NCI-H2081 (cell line): ENCODE measurements around the gene BCL2L2.

Experiments
- DNase-seq, 2 experiments: peaks; one replicate each; lab custom pipeline; 2025; lab: John Stamatoyannopoulos, UW

BCL2L2 gene

GRCh38 chr14:23355871-23356435, 49.3 kb downstream of the BCL2L2 start:
- no peak for DNase-seq

DNA sequence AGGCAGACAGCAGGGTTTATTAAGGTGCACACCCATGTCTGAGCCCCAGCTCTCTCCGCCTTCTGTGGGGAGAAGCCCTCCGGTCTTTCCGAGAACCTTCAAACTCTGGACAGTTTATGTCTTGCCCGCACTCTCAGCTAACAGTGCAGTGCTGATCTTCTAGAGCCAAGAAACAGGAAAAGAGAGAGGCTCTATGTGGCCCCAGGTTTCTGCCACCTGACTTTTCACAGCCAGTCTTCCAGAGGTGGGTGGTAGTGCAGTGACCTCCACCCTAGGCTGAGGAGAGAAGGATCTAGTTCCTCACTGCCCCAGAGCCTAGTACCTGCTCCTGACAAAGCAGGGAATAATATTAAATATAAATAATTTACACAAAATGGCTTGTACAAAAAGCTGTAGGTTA, 50.0 kb downstream of the BCL2L2 start:
- no peak for DNase-seq

DNA sequence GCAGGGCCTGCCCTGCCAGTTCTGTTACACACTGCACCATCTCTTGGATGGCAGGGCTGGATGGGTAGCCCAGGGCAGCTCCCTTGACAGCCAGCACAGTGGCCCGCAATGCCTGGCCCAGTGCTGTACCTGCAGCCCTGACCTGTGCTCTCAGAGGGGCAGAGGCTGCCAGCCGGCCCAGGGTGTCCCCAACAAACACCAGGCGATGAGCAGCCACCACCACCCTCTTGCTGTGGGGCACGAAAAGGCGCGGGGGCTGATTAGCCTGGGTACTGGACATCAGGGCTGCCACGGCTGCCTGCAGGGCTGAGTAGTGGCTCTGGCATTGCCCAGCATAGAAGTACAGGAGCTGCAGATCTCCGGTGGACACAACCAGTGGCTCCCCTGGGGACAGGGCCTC, 50.6 kb downstream of the BCL2L2 start:
- DNase-seq = no peak

DNA sequence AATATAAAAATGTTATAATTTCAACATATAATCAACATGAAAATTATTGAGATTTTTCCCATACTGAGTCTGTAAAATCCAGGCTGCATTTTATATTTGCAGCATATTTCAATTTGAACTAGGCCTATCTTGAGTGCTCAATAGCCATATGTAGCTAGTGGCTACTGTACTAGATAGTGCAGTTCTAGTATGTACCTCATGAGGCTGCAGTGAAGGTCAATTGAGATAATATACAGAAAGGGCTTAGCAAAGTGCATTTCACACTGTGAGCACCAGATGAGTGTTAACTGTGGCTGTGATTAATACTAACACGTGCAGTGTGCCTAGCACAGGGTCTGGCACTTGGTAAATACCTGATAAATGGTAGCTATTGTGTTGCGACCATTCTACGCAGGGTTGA, 51.4 kb downstream of the BCL2L2 start:
- no peak for DNase-seq

DNA sequence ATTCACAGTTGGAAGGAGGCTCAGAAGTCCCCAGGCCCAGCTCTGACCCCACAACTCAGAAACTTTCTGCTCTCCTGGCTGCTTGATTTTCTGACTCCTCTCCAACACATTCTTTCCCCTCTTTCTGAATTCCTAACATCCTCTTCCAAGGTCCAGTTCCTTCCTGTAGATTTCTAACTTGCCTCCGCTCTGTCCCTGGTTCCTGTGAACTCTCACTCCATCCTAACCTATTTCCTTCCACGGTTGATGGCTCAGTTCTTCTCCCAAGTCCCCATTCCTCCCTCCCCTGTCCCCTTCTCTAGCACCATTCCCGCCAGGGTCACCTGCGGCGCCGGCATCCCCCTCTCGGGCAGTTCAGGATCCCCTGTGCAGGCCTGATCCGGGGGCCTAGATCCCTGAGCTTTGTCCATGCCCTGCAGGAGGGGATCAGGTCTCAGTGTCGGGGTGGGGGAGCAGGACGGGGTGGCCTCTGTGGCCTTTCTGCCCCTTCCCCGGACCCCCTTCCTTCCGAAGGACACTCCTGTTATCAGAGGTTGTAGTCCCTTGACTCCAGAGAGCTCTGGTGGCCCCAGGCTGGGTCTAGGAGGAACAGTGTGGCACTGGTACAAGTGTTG, 52.0 kb downstream of the BCL2L2 start:
- DNase-seq = no peak

- no peak for DNase-seq
Measured at GRCh38 chr14:23359167-23359626, 52.6 kb downstream of the BCL2L2 start.

DNA sequence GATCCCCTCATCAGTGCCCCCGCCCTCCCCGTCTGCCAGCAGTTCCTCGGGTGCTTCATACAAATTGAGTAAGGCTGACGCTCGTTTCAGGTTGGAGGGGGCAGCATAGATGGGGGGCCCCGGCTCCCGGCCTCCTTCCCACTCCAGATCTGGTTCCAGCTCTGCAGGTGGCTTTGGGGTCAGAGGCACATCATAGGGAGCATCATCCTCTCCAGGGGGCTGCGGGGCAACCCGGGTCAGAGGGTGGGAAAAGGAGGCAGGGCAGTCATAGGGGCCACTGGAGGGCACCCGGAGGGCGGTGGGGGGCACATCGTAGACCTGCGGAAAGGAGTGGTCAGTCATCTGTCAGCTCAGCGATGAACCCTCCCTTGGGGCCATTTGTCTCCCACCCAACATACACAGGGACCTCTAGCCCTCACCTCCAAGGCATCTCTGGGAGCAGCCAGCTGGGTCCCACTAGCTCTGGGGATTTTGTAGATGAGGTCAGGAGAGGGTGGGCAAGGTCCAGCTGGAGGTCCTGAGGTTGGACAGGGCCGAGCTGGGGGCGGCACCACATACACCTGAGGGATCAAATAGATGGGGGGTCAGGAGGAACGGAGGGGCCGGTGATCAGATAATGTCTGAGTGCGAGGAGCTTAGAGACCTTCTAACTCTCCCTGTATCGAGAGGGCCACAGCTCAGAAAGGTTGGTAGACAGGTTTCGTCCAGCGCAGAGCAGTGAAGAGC, 53.3 kb downstream of the BCL2L2 start:
- DNase-seq = no peak

DNA sequence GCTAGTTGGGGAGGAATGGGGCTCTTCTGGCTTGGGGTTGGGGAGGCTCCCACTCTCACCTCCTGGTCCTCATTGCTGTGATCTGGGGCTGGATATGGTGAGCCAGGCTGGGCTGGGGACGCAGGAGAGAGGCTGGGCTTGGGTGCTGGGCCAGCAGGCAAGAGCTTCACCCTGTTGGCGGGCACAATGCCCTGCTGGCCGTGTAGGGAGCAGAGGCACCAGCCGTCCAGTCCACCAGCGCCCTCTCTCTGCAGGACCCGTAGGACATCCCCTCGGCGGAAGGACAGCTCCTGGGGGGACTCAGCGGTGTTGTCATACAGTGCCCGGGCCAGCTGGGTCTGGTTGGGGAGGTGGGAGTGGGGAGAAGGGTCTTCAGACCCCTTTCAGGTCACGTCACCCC, 53.9 kb downstream of the BCL2L2 start:
- DNase-seq = no peak

- DNase-seq = no peak
Measured at GRCh38 chr14:23361320-23361719, 54.7 kb downstream of the BCL2L2 start.
